IMR-90 (cell line): ENCODE measurements around the gene DEAF1. TPM values are rescaled to one million over a fixed set of nuclear protein-coding genes. Genes with fewer than 3 reads are reported as not detected.

Experiments used
- ATAC-seq: fragments of 200-7000 bp; cut with Tn5 transposase; 2 replicates; pipeline ENCODE4 v1.9.1; 2020; ENCODE audit warnings: low read depth, mild to moderate bottlenecking, moderate library complexity
- BruUV-seq: library from RNA; stranded (reverse); fragments of 400-500 nt; replicated peaks from 2 replicates; lab custom pipeline; 2021; lab: Mats Ljungman, UMichigan
- CTCF ChIA-PET: fragments of 300-600 bp; formaldehyde crosslinking; extraction: SDS; loops from one replicate; lab custom pipeline; 2021; ENCODE audit warnings: antibody characterized with exemption; lab: Yijun Ruan, JAX
- POLR2A ChIA-PET: fragments of 300-600 bp; sonication (Branson Sonifier 250); formaldehyde crosslinking; loops from one replicate; lab custom pipeline; 2022; ENCODE audit warnings: antibody characterized with exemption; ENCODE audit not compliant: unreplicated experiment; lab: Charles Lee
- DNase-seq: peaks from one replicate; pipeline ENCODE4 v3.0.0; 2013
- H2AFZ ChIP-seq: replicated peaks from 2 replicates; pipeline ENCODE3; 2013; ENCODE audit warnings: low read length, mild to moderate bottlenecking; ENCODE audit not compliant: poor library complexity
- H2AK5ac ChIP-seq: 2 replicates; pipeline ENCODE4 v1.6.1; 2013; ENCODE audit warnings: low read depth, low read length, inconsistent platforms
- H2AK9ac ChIP-seq: replicated peaks from 2 replicates; pipeline ENCODE3; 2013; ENCODE audit warnings: mild to moderate bottlenecking, low read depth, low read length, moderate library complexity; ENCODE audit not compliant: poor library complexity
- H2BK120ac ChIP-seq: 2 replicates; pipeline ENCODE4 v1.6.1; 2013; ENCODE audit warnings: low read depth, low read length, inconsistent platforms
- H2BK15ac ChIP-seq: 3 replicates; pipeline ENCODE4 v1.6.1; 2013; ENCODE audit warnings: low read depth, low read length, inconsistent platforms
- H2BK20ac ChIP-seq: 2 replicates; pipeline ENCODE4 v1.6.1; 2013; ENCODE audit warnings: low read depth, mild to moderate bottlenecking, inconsistent platforms, low read length, moderate library complexity
- H2BK5ac ChIP-seq: 2 replicates; pipeline ENCODE4 v1.6.1; 2013; ENCODE audit warnings: mild to moderate bottlenecking, low read depth, low read length, inconsistent platforms; ENCODE audit not compliant: poor library complexity, severe bottlenecking
- H3K14ac ChIP-seq: replicated peaks from 2 replicates; pipeline ENCODE4 v1.6.1; 2013; ENCODE audit warnings: low read depth, low read length, inconsistent platforms
- H3K18ac ChIP-seq: 2 replicates; pipeline ENCODE4 v1.6.1; 2013; ENCODE audit warnings: low read depth, low read length, control low read depth
- H3K23ac ChIP-seq: 2 replicates; pipeline ENCODE4 v1.6.1; 2013; ENCODE audit warnings: low read depth, low read length, inconsistent platforms
- H3K27ac ChIP-seq: 2 replicates; pipeline ENCODE4 v1.5.1; 2013; ENCODE audit warnings: mild to moderate bottlenecking, control low read depth, low read length; ENCODE audit not compliant: insufficient read depth
- H3K27me3 ChIP-seq: 2 replicates; pipeline ENCODE4 v1.6.1; 2013; ENCODE audit warnings: low read length; ENCODE audit not compliant: control insufficient read depth, insufficient read depth
- H3K36me3 ChIP-seq: 2 replicates; pipeline ENCODE4 v1.6.1; 2013; ENCODE audit warnings: low read length, mixed read lengths; ENCODE audit not compliant: control insufficient read depth, insufficient read depth
- H3K4ac ChIP-seq: 2 replicates; pipeline ENCODE4 v1.6.1; 2013; ENCODE audit warnings: low read depth, low read length, inconsistent platforms
- H3K4me1 ChIP-seq: 2 replicates; pipeline ENCODE4 v1.6.1; 2013; ENCODE audit warnings: low read length, mixed read lengths; ENCODE audit not compliant: control insufficient read depth, insufficient read depth
- H3K4me2 ChIP-seq: 2 replicates; pipeline ENCODE4 v1.6.1; 2013; ENCODE audit warnings: low read depth, mild to moderate bottlenecking, control low read depth, low read length, moderate library complexity
- H3K4me3 ChIP-seq: 2 replicates; pipeline ENCODE4 v1.5.1; 2013; ENCODE audit warnings: low read depth, mild to moderate bottlenecking, control low read depth, low read length, moderate library complexity; ENCODE audit not compliant: insufficient read depth
- H3K56ac ChIP-seq: 2 replicates; pipeline ENCODE4 v1.6.1; 2013; ENCODE audit warnings: low read length, inconsistent platforms; ENCODE audit not compliant: insufficient read depth; ENCODE audit errors: extremely low read depth
- H3K79me1 ChIP-seq, 2 experiments: 2 replicates each; pipeline ENCODE4 v1.6.1; 2013; ENCODE audit warnings: low read length in 2 of 2, inconsistent platforms in 1 of 2, low read depth in 1 of 2
- H3K9ac ChIP-seq: 2 replicates; pipeline ENCODE4 v1.6.1; 2013; ENCODE audit warnings: low read depth, low read length, control low read depth
- H3K9me1 ChIP-seq: 2 replicates; pipeline ENCODE4 v1.6.1; 2013; ENCODE audit warnings: low read length, inconsistent platforms; ENCODE audit not compliant: insufficient read depth
- H3K9me3 ChIP-seq: 2 replicates; pipeline ENCODE4 v1.6.1; 2013; ENCODE audit warnings: low read length; ENCODE audit not compliant: control insufficient read depth, insufficient read depth
- H4K20me1 ChIP-seq: 2 replicates; pipeline ENCODE4 v1.6.1; 2013; ENCODE audit warnings: low read length, inconsistent platforms; ENCODE audit not compliant: insufficient read depth
- H4K5ac ChIP-seq: 2 replicates; pipeline ENCODE4 v1.6.1; 2013; ENCODE audit warnings: mild to moderate bottlenecking, low read depth, low read length, control low read depth
- H4K8ac ChIP-seq, 2 experiments: 2 replicates each; pipeline ENCODE4 v1.6.1; 2013; ENCODE audit warnings: low read depth in 2 of 2, low read length in 2 of 2, control low read depth in 1 of 2, inconsistent platforms in 1 of 2
- H4K91ac ChIP-seq: 2 replicates; pipeline ENCODE4 v1.6.1; 2013; ENCODE audit warnings: low read depth, low read length, inconsistent platforms; ENCODE audit not compliant: insufficient read depth
- BHLHE40 ChIP-seq: fragments of 150-350 bp; IDR thresholded peaks from 2 replicates; pipeline ENCODE4 v1.6.1; 2016; ENCODE audit warnings: mild to moderate bottlenecking, low read depth, low read length
- CEBPB ChIP-seq: IDR thresholded peaks from 2 replicates; pipeline ENCODE4 v1.6.1; 2012; ENCODE audit warnings: low read depth, low read length, improper control_type of control experiment
- CHD1 ChIP-seq: IDR thresholded peaks from 2 replicates; pipeline ENCODE4 v1.6.1; 2012; ENCODE audit warnings: low read depth, low read length, improper control_type of control experiment
- FOS ChIP-seq: fragments of 150-350 bp; IDR thresholded peaks from 2 replicates; pipeline ENCODE4 v1.6.1; 2016; ENCODE audit warnings: low read depth, low read length
- MAFK ChIP-seq: IDR thresholded peaks from 2 replicates; pipeline ENCODE4 v1.6.1; 2012; ENCODE audit warnings: low read depth, low read length, improper control_type of control experiment
- MAZ ChIP-seq: IDR thresholded peaks from 2 replicates; pipeline ENCODE4 v1.6.1; 2012; ENCODE audit warnings: low read depth, mild to moderate bottlenecking, low read length, improper control_type of control experiment, moderate library complexity, borderline replicate concordance
- MXI1 ChIP-seq: IDR thresholded peaks from 2 replicates; pipeline ENCODE4 v1.6.1; 2012; ENCODE audit warnings: low read depth, mild to moderate bottlenecking, low read length, moderate library complexity, borderline replicate concordance
- NFE2L2 ChIP-seq: fragments of 150-350 bp; IDR thresholded peaks from 2 replicates; pipeline ENCODE4 v1.6.1; 2016; ENCODE audit warnings: low read depth, mild to moderate bottlenecking, low read length
- POLR2A ChIP-seq: IDR thresholded peaks from 2 replicates; pipeline ENCODE4 v1.6.1; 2012; ENCODE audit warnings: mild to moderate bottlenecking, low read depth, low read length
- RAD21 ChIP-seq: IDR thresholded peaks from 2 replicates; pipeline ENCODE4 v1.6.1; 2012; ENCODE audit warnings: low read length, improper control_type of control experiment
- RCOR1 ChIP-seq: IDR thresholded peaks from 2 replicates; pipeline ENCODE4 v1.6.1; 2012; ENCODE audit warnings: mild to moderate bottlenecking, low read length, improper control_type of control experiment; ENCODE audit not compliant: insufficient replicate concordance
- RFX5 ChIP-seq: IDR thresholded peaks from 2 replicates; pipeline ENCODE4 v1.8.0; 2012; ENCODE audit warnings: low read depth, mild to moderate bottlenecking, low read length, moderate library complexity
- SMC3 ChIP-seq: fragments of 150-350 bp; IDR thresholded peaks from 2 replicates; pipeline ENCODE4 v1.6.1; 2016; ENCODE audit warnings: low read depth, mild to moderate bottlenecking, antibody characterized with exemption, low read length, moderate library complexity
- WGBS, 2 experiments: methylation state at CpG; one replicate each; pipeline versions ENCODE4 v1.1.5 to v1.1.7; 2013; ENCODE audit warnings: missing lambda C conversion rate in 2 of 2; ENCODE audit not compliant: insufficient read length in 1 of 2; ENCODE audit errors: extremely low coverage in 2 of 2; 5-methylcytosine and 5-hydroxymethylcytosine counted together
- dilution Hi-C: fragments of 300-500 bp; cut with HindIII; formaldehyde crosslinking; loops from one replicate; pipeline ENCODE4 v1.14.3; 2018; ENCODE audit warnings: low sequenced_read_pairs; ENCODE audit not compliant: unreplicated experiment
- in situ Hi-C: fragments of 300-500 bp; cut with MboI; formaldehyde crosslinking; loops from 3 replicates; pipeline ENCODE4 v1.14.3; 2019; ENCODE audit warnings: low sequenced_read_pairs, inconsistent platforms, mixed read lengths
- intact Hi-C: fragments of 100-400 bp; cut with micrococcal nuclease; formaldehyde crosslinking; loops from 2 replicates; pipeline ENCODE4 v1.10.0; 2022
- polyA plus RNA-seq, 3 experiments: library from polyadenylated mRNA; depleted of rRNA; stranded (reverse); fragments of >200 nt; gene quantifications; 2 replicates each; pipeline ENCODE4 v1.2.3, GENCODE V29; 2012; ENCODE audit warnings: low replicate concordance in 1 of 3
- total RNA-seq: library from RNA; depleted of rRNA; stranded (reverse); fragments of >200 nt; gene quantifications from 2 replicates; pipeline ENCODE4 v1.2.3, GENCODE V29; 2012
- TF ChIP-seq, protein P1 (sequence below): conservative IDR thresholded peaks from 2 replicates; pipeline ENCODE4 v1.5.1; 2012; ENCODE audit warnings: mild to moderate bottlenecking, low read depth, low read length, improper control_type of control experiment
- TF ChIP-seq, protein P2 (sequence below): fragments of 150-350 bp; IDR thresholded peaks from 2 replicates; pipeline ENCODE4 v1.6.1; 2017; ENCODE audit warnings: mild to moderate bottlenecking, antibody characterized with exemption, low read length, low read depth
- TF ChIP-seq, protein P3 (sequence below): fragments of 150-350 bp; IDR thresholded peaks from 2 replicates; pipeline ENCODE4 v1.6.1; 2016; ENCODE audit warnings: low read depth, mild to moderate bottlenecking, low read length, moderate library complexity, borderline replicate concordance

The DEAF1 gene
- total and polyA plus RNA-seq, 2 of the 4 experiments (the other 2 are of a cell fraction), result 22.9 to 31.6 TPM

DNA sequence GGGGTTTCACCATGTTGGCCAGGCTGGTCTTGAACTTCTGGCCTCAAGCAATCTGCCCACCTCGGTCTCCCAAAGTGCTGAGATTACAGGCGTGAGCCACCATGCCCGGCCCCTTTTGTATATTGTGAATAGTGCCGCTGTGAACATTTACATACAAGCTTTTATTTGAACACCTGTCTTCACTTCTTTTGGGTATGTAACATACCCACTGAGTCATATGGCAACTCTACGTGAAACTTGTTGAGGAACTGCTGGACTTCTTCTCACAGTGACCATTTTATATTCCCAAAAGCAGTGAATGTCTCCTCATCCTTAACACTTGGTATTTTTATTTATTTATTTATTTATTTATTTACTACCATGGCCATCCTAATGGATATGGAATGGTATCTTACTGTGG, 64.2 kb downstream of the DEAF1 start:
- POLR2A ChIA-PET, result no interaction called here
- Histone ChIP-seq H3K4me2 (no peak overlapping the region), H2AK9ac (no peak overlapping the region), H2AFZ (no peak overlapping the region), H4K5ac (no peak overlapping the region), H3K27me3 (peaks cover 2% of the 10 kb centered on the region; the same call in 1 of the 2 replicates), H2BK15ac (no peak overlapping the region), H3K14ac (no peak overlapping the region), H3K79me1 (no peaks in the 10 kb centered on the region), H2BK120ac (no peak overlapping the region), H4K8ac (no peak overlapping the region), H3K18ac (no peak overlapping the region), H4K20me1 (peaks cover 13% of the 10 kb centered on the region), H3K9me1 (peaks cover 5% of the 10 kb centered on the region; the same call in 1 of the 2 replicates), H3K4me1 (peaks cover 4% of the 10 kb centered on the region; the same call in 1 of the 2 replicates), H3K9ac (no peak overlapping the region), H3K56ac (no peak overlapping the region), H3K36me3 (no peaks in the 10 kb centered on the region; the same call in none of the 2 replicates), H4K91ac (no peak overlapping the region), H3K9me3 (no peaks in the 10 kb centered on the region), H2BK20ac (no peak overlapping the region), H3K4me3 (no peak overlapping the region), H3K4ac (no peak overlapping the region), H2AK5ac (no peak overlapping the region), H3K27ac (no peak overlapping the region), H3K23ac (no peak overlapping the region), H2BK5ac (no peak overlapping the region)
- intact Hi-C loops (no loop called here), dilution Hi-C loops (no loop called here), in situ Hi-C loops (no loop called here)
- DNase-seq, result no peak
- ATAC-seq, result no peak
- TF ChIP-seq RCOR1 (no peak), SMC3 (no peak), POLR2A (no peak), RAD21 (no peak), BHLHE40 (no peak), MAFK (no peak), CEBPB (no peak), MAZ (no peak), MXI1 (no peak), CHD1 (no peak), FOS (no peak), NFE2L2 (no peak), RFX5 (no peak)
- TF ChIP-seq, protein P1, sequence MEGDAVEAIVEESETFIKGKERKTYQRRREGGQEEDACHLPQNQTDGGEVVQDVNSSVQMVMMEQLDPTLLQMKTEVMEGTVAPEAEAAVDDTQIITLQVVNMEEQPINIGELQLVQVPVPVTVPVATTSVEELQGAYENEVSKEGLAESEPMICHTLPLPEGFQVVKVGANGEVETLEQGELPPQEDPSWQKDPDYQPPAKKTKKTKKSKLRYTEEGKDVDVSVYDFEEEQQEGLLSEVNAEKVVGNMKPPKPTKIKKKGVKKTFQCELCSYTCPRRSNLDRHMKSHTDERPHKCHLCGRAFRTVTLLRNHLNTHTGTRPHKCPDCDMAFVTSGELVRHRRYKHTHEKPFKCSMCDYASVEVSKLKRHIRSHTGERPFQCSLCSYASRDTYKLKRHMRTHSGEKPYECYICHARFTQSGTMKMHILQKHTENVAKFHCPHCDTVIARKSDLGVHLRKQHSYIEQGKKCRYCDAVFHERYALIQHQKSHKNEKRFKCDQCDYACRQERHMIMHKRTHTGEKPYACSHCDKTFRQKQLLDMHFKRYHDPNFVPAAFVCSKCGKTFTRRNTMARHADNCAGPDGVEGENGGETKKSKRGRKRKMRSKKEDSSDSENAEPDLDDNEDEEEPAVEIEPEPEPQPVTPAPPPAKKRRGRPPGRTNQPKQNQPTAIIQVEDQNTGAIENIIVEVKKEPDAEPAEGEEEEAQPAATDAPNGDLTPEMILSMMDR, result no peak
- TF ChIP-seq, protein P2, sequence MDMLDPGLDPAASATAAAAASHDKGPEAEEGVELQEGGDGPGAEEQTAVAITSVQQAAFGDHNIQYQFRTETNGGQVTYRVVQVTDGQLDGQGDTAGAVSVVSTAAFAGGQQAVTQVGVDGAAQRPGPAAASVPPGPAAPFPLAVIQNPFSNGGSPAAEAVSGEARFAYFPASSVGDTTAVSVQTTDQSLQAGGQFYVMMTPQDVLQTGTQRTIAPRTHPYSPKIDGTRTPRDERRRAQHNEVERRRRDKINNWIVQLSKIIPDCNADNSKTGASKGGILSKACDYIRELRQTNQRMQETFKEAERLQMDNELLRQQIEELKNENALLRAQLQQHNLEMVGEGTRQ, result no peak
- TF ChIP-seq, protein P3, sequence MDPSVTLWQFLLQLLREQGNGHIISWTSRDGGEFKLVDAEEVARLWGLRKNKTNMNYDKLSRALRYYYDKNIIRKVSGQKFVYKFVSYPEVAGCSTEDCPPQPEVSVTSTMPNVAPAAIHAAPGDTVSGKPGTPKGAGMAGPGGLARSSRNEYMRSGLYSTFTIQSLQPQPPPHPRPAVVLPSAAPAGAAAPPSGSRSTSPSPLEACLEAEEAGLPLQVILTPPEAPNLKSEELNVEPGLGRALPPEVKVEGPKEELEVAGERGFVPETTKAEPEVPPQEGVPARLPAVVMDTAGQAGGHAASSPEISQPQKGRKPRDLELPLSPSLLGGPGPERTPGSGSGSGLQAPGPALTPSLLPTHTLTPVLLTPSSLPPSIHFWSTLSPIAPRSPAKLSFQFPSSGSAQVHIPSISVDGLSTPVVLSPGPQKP, result no peak
- CTCF ChIA-PET, result no interaction called here
- BruUV-seq, result no TSS peak
- WGBS, 2 experiments, result 100% methylated on average over 1 of the region's 5 CpGs; no CpG with 5 or more reads in 1 of the 2 experiments
